Activated T-helper 1 cell treated with Interleukin-2 at 50 U/mL for 16 hours (primary cell): Measurements from ENCODE around the gene MID1.

Experiments used
- DNase-seq: peaks from one replicate; pipeline ENCODE4 v3.0.0-alpha.2; 2020; ENCODE audit warnings: low read depth

Gene MID1

GRCh38 chrX:10529344-10529743 lies 91.0 kb downstream of the MID1 start:
- DNase-seq = no peak

- DNase-seq = no peak
These were observed 93.9 kb downstream of the MID1 start for GRCh38 chrX:10526451-10526850.

GRCh38 chrX:10525381-10526120 lies 94.8 kb downstream of the MID1 start:
- no peak for DNase-seq

- DNase-seq = no peak
These were observed 95.8 kb downstream of the MID1 start for GRCh38 chrX:10524578-10524977.

GRCh38 chrX:10519761-10520160 lies 100.6 kb downstream of the MID1 start:
- DNase-seq = no peak

- DNase-seq = no peak
These were observed 101.1 kb downstream of the MID1 start for GRCh38 chrX:10519278-10519677.

GRCh38 chrX:10518073-10518472 lies 102.3 kb downstream of the MID1 start:
- no peak for DNase-seq

- no peak for DNase-seq
These were observed 103.5 kb downstream of the MID1 start for GRCh38 chrX:10516781-10517322.

GRCh38 chrX:10514891-10515290 lies 105.5 kb downstream of the MID1 start:
- DNase-seq = no peak

GRCh38 chrX:10513974-10514373 lies 106.4 kb downstream of the MID1 start:
- DNase-seq = no peak

GRCh38 chrX:10512741-10513140 lies 107.6 kb downstream of the MID1 start:
- DNase-seq = no peak

- DNase-seq = no peak
These were observed 108.1 kb downstream of the MID1 start for GRCh38 chrX:10512258-10512657.

- DNase-seq = no peak
These were observed 111.0 kb downstream of the MID1 start for GRCh38 chrX:10509397-10509796.

- no peak for DNase-seq
These were observed 111.5 kb downstream of the MID1 start for GRCh38 chrX:10508891-10509290.

GRCh38 chrX:10507876-10508275 lies 112.5 kb downstream of the MID1 start:
- no peak for DNase-seq

- DNase-seq = no peak
These were observed 113.2 kb downstream of the MID1 start for GRCh38 chrX:10507181-10507580.

- DNase-seq = no peak
These were observed 113.6 kb downstream of the MID1 start for GRCh38 chrX:10506781-10507180.

GRCh38 chrX:10505726-10506125 lies 114.7 kb downstream of the MID1 start:
- DNase-seq = no peak

- no peak for DNase-seq
These were observed 117.4 kb downstream of the MID1 start for GRCh38 chrX:10502961-10503360.

- no peak for DNase-seq
These were observed 118.8 kb downstream of the MID1 start for GRCh38 chrX:10501611-10502010.

GRCh38 chrX:10496345-10496965 lies 123.9 kb downstream of the MID1 start:
- DNase-seq = no peak

- DNase-seq = no peak
These were observed 124.7 kb downstream of the MID1 start for GRCh38 chrX:10495677-10496076.

GRCh38 chrX:10492250-10492649 lies 128.1 kb downstream of the MID1 start:
- no peak for DNase-seq

GRCh38 chrX:10486373-10486772 lies 134.0 kb downstream of the MID1 start:
- no peak for DNase-seq
